HG03571 (cell line): ENCODE data around the gene HES2.
"Not testable (repeated sequence)": the region's sequence is repeated elsewhere in the genome, so short reads cannot be mapped to it uniquely, and the experiment has no call there.

ENCODE experiments used
- ATAC-seq: cut with Tn5 transposase; IDR thresholded peaks from one replicate; pipeline ENCODE4 v1.9.1; 2021; ENCODE audit not compliant: unreplicated experiment

Gene HES2

DNA sequence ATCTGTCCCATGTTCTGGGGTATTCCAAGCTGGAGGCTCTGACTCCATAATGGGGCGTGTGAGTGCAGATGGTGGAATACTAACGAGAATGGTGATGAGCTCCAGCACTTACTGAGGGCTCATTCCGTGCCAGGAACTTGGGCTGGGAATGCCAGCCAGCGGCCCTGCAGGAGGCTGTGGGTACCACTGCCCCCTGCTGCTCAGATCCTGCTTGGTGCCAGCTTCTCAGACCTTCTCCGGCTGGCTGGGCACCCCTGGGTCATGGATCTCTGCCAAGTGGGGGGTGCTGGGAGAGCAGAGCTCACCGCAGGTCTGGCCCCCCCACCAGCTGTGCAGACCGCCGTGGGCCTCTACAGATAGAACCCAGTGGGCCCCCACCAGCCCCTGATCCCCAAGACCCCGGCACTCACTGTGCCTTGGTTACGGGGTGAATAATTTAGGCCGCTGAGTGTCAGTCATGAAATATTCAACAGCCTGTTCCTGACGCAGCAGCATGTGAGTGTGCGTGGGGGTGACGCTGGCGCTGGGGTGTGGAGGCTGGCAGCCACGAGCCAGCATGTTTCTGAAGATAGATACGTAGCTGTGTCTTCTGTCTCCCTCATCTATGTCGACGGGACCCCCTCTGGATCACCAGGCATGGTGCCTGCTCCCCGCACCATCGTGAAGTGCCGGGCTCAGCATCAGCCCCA is 17.4 kb upstream of the HES2 start:
- not testable (repeated sequence) for ATAC-seq

DNA sequence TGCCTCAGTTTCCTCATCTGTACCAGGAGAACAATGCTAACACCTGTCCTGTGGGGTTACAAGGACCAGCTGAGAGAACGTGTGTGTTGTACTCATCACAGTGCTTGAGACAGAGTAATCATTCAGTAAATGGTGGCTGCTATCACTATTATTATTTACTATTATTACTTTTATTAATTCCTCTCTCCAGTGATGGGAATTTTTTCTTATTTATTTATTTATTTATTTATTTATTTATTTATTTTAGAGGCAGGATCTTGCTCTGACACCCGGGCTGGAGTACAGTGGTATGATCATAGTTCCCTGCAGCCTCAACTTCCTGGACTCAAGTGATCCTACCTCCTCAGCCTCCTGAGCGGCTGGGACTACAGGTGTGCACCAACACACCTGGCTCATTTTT is 16.6 kb upstream of the HES2 start:
- ATAC-seq = not testable (repeated sequence)

- no peak for ATAC-seq
Measured at GRCh38 chr1:6435547-6435946, 15.8 kb upstream of the HES2 start.

DNA sequence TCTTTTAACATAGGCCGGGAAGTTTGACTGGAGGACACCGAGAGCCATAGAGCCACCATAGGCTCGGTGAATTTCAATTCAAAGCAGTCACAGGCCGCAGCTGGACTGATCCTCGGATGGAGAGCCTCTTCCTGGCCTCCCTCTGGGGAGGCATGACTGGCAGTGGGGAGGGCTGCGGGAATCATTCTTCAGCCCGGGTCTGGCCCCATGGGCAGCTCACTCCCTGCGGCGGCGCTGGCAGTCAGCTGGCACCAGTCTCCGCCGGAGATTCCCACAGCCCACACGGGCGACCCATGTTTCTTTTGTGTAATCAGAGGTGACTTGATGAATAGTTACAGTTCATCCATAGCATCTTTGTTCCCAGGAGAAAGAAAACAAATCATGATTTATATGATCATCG is 15.4 kb upstream of the HES2 start:
- ATAC-seq = no peak

DNA sequence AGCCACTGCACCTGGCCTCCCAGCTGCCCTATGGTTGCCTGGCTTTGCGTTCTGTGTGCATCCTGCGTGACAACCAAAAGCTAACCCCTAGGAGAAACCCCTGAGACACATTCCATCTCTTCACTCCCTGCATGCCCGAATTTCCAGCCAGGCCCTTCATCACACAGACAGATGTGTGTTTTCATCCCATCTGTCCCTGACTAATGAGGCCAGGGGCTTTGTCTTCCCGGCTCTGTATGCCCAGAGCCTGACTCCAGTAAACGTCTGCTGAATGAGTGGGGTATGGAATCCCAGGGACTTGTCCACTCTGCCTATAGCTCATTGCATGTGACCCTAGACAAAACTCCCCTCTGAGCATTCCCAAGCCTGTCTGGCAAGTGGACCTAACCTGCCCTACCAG is 14.5 kb upstream of the HES2 start:
- ATAC-seq = no peak

GRCh38 chr1:6431645-6432579 is 12.2 kb upstream of the HES2 start:
- ATAC-seq = not testable (repeated sequence)

DNA sequence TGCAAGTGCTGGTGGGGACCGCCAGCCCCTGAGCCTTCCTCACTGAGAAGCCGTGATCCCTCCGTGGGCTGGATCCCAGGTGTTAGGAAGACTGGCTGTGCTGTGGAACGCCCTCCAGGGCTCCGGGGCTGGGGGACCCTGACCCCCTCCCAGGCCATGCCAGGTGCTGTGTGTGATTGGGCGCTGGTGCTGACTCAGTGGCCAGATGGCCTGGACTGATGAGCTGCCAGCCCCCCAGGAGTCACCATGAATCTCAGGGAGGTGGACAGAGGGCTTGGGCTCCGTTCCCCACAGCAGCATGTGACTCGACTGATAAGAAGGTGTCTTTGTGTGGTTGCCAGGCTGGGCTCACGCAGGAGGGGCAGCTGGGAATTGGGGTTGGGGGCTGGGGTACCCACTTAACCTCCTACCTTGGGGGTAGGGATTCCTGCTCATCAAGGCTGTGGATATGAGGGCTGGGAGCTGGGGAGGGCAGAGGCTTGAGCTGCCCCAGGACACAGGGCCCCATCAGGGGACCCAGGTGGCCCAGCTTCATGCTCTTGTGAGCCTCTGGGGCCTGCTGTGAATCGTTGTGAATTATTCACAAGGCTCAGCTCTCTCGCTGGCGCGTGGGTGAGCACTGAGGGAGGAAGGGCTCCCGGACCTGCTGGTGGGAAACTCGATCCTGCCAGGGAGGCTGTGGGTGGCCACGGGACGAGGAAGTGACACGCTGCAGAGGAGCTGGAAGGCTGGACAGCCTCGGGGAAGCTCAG is 10.1 kb upstream of the HES2 start:
- ATAC-seq = not testable (repeated sequence)

GRCh38 chr1:6428453-6428852 is 8.7 kb upstream of the HES2 start:
- not testable (repeated sequence) for ATAC-seq

DNA sequence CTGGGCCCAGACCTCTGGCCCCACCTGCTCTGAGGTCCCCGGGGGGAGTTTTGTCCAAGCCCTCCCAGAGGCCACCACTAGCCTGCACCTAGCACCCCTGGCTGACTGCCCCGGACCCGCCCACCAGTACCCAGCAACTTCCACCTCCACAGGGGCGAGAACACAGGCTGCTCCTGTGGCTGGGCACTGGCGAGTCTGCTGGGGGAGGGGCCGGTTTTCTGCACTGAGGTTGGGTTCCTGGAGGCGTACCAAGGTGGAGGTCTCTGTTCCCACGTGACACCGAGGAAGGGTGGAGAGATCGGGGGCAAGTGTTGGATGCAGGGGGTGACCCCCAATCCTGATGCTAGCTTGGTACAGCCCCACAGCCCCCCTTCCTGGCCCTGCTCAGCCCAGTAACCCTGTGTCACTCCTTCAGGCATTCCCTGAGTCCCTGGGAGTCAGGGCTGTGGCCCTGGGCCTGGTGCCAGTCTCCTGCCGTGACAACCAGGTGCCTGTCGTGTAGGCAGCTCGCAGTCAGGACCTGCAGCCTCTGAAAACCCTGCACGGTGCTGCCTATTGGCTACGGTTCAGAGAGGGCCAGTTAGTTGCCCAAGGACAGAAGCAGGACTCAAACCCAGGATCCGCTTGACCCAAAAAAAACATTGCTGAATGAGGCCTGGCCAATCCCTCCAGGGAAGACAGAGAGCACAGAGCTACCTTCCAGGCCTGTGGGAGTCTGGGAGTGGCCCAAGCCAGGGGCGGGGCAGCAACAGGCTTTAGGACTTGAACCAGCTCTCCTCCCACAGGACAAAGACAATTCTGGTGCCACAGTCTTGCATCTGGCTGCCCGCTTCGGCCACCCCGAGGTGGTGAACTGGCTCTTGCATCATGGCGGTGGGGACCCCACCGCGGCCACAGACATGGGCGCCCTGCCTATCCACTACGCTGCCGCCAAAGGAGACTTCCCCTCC is 8.0 kb upstream of the HES2 start:
- no peak for ATAC-seq

- no peak for ATAC-seq
Measured at GRCh38 chr1:6426972-6427350, 7.2 kb upstream of the HES2 start.

DNA sequence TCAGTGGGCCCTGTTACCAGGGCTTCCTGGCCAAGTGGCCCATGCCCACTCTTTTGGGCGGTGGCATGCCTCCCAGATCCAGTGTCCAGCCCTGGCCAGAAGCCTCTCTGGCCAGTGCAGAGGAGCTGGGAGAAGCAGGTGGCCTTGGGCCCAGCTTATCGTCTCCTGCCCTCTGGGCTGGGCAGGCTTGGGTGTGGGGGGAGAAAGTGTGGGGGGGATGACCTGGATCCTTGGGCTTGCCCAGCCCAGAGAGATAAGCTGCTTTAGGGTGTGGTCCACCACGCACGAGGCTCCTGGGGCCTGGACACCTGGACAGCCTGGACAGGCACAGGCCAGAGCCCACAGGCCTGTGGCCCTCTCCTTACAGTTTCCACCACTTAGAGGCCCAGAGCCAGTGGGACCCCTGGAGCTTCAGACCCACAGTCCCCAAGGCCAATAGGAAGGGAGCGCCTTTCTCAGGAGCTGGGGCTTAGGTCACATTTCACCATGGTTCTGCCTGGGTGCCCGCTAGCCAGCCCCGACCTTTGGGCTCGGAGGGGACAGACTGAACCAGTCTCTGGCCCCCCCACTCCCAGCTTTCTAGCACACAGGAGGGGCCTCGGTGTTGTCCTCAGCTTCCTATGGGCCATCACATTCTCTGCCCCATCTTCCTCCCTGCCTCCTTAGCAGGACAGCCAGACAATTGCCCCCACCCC is 6.7 kb upstream of the HES2 start:
- ATAC-seq = no peak

- ATAC-seq = no peak
Measured at GRCh38 chr1:6425658-6426057, 5.9 kb upstream of the HES2 start.

DNA sequence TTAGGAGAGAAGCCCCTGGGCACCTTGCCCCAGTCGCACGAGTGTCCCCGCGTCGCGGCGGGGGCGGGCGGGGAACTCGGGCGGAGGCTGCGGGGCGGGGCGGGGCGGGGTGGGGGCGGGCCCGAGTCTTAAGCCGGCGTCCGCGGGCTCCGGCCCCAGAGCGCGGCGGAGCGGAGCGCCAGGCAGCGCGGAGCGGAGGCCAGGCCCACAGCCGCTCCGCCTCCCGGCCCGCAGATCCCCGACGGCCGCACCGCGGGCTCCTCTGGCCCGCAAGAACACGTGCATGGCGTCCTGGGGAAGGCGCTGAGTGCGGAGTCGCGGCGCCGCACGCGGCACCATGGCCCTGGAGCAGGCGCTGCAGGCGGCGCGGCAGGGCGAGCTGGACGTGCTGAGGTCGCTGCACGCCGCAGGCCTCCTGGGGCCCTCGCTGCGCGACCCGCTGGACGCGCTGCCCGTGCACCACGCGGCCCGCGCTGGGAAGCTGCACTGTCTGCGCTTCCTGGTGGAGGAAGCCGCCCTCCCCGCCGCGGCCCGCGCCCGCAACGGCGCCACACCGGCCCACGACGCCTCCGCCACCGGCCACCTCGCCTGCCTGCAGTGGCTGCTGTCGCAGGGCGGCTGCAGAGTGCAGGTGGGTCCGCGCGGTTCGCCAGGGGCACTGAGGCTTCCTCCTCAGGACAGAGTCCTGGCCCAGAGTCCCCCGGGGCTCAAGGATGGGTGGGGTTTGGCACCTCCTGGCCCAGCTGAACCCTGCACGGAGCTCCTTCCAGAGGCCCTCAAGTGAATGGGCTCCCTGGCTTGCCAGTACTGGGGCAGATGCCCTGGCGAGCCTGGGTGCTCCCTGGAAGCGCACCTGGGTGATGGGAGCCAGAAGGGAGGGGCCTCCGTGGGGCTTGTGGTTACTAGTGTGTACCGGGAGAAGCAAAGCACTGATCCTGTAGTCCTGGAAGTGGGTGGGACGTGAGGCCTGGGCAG is 5.2 kb upstream of the HES2 start, which contains the start of gene ESPN:
Gene ESPN, plus strand, starts transcription at position 158 of the 975 bp plus-strand sequence. Its CDS starts 180 bp downstream, at position 338.
- ATAC-seq = no peak

DNA sequence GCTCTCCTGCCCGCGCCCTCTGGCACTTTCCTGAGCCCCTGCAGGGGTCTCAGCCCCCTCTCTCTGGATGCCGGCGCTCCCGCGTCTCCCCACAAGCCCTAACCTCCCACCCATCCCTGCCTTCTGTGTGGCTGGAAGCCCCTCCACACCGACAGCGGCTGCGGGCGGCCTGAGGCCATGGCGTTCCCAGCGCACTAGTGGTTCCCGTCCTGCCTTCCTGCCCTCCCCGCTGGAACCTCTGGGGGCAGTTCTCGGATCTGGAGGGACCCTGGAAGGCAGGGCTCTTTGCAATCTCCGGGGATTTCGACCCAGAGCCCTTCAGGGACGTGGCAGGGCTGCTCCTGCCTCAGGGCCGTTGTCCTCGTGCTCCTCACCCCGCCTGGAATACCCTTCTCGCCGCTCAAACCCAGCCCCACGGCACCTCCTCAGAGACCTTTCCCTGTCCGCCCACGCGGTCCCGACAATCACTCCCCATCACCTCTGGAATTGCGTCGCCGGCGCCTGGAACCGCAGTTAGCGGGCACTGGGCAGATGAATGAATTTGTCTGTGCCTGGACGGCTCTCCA is 4.4 kb upstream of the HES2 start:
- no peak for ATAC-seq

DNA sequence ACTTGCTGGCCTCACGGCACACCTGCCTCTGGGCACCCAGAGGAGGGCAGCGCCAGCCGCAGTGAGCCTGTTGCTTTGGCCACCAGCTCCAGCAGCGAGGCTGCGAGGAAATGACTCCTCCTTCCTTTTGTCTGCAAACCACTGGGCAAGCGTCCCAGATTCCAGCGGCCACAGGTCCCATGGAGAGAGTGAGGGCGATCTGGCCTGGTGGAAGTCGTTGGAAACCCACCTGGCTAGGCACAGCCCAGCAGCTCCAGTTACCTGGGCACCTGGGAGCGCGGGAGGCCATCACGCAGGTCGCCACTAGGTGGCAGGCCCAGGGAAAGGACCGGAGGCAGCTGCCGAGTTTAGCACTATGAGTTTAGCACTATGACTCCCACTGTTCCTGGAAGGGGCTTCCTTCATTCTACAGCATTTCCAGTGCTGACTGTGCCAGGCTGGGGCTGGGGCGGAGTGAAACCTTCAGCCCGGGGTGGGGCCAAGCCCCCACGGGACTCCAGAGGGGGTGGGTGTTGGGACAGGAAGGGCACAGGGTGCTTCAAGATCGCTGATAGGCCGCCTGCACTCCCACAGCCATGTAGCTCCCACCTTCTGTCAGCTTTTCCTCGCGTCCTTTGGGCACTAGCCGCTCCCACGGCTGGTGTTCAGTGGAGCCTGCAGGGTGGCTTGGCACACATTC is 3.7 kb upstream of the HES2 start:
- no peak for ATAC-seq

GRCh38 chr1:6421266-6421665 is 1.5 kb upstream of the HES2 start:
- no peak for ATAC-seq

GRCh38 chr1:6420454-6421042 is 829 bp upstream of the HES2 start:
- no peak for ATAC-seq
